HepG2 (cell line): Measurements from ENCODE around the gene CDT1. TPM values are rescaled to one million over a fixed set of nuclear protein-coding genes. Genes with fewer than 3 reads are reported as not detected.

Experiments
- ARNT2 ChIP-seq: sonication (generic); formaldehyde crosslinking; IDR thresholded peaks from 2 replicates; pipeline ENCODE4 v1.8.0; 2022; ENCODE audit warnings: mild to moderate bottlenecking, low read depth, missing genetic modification reagents, moderate library complexity
- ATM ChIP-seq: fragments of 450-650 bp; IDR thresholded peaks from 2 replicates; pipeline ENCODE4 v1.7.1; 2017; ENCODE audit warnings: mild to moderate bottlenecking, borderline replicate concordance
- GABPA ChIP-seq, 2 experiments: IDR thresholded peaks; 2 replicates each; pipeline ENCODE4 v1.6.1; 2011 to 2016; ENCODE audit warnings: low read depth in 2 of 2, low read length in 1 of 2, missing biosample characterization in 1 of 2, missing genetic modification characterization in 1 of 2
- GFI1 ChIP-seq: sonication (generic); formaldehyde crosslinking; IDR thresholded peaks from 2 replicates; pipeline ENCODE4 v1.5.0; 2020; ENCODE audit warnings: missing genetic modification reagents, mild to moderate bottlenecking, borderline replicate concordance
- RBM39 ChIP-seq: fragments of 200-400 bp; formaldehyde crosslinking; IDR thresholded peaks from one replicate; pipeline ENCODE4 v1.6.1; 2018; ENCODE audit warnings: antibody characterized with exemption, mild to moderate bottlenecking, low read depth, low read length; ENCODE audit not compliant: poor library complexity, severe bottlenecking
- SMAD1 ChIP-seq: sonication (generic); formaldehyde crosslinking; IDR thresholded peaks from 2 replicates; pipeline ENCODE4 v1.4.0; 2020; ENCODE audit warnings: missing genetic modification reagents, low read depth, mild to moderate bottlenecking, borderline replicate concordance
- SNAPC4 ChIP-seq: sonication (generic); formaldehyde crosslinking; IDR thresholded peaks from 2 replicates; pipeline ENCODE4 v1.4.0; 2020; ENCODE audit warnings: mild to moderate bottlenecking, missing genetic modification reagents
- TCF7 ChIP-seq: sonication (generic); IDR thresholded peaks from 2 replicates; pipeline ENCODE4 v1.6.1; 2016; ENCODE audit warnings: antibody characterized with exemption, low read depth
- YEATS2 ChIP-seq: sonication (generic); formaldehyde crosslinking; IDR thresholded peaks from 2 replicates; pipeline ENCODE4 v1.4.0; 2020; ENCODE audit warnings: missing genetic modification reagents, borderline replicate concordance
- ZBTB21 ChIP-seq: sonication (generic); formaldehyde crosslinking; IDR thresholded peaks from 2 replicates; pipeline ENCODE4 v1.4.0; 2020; ENCODE audit warnings: missing genetic modification reagents
- ZFAT ChIP-seq: sonication (generic); formaldehyde crosslinking; conservative IDR thresholded peaks from 2 replicates; pipeline ENCODE4 v1.8.1; 2023; ENCODE audit warnings: missing genetic modification reagents, inconsistent platforms
- ZFP37 ChIP-seq: sonication (generic); formaldehyde crosslinking; IDR thresholded peaks from 2 replicates; pipeline ENCODE4 v1.4.0; 2020; ENCODE audit warnings: missing genetic modification reagents, borderline replicate concordance
- ZNF333 ChIP-seq: sonication (generic); formaldehyde crosslinking; IDR thresholded peaks from 2 replicates; pipeline ENCODE4 v1.4.0; 2020; ENCODE audit warnings: mild to moderate bottlenecking, missing genetic modification reagents, borderline replicate concordance
- ZNF512B ChIP-seq: sonication (generic); formaldehyde crosslinking; IDR thresholded peaks from 2 replicates; pipeline ENCODE4 v1.5.1; 2020; ENCODE audit warnings: missing genetic modification reagents, mild to moderate bottlenecking, borderline replicate concordance
- ZNF619 ChIP-seq: sonication (generic); formaldehyde crosslinking; IDR thresholded peaks from 2 replicates; pipeline ENCODE4 v1.4.0; 2020; ENCODE audit warnings: mild to moderate bottlenecking, missing genetic modification reagents
- polyA plus RNA-seq, 8 experiments: library from polyadenylated mRNA; depleted of rRNA in 3 of 8; stranded (reverse) in 7 of 8; unstranded in 1 of 8; fragments of >200 nt; fragmentation: Illumina TruSeq in 4 of 8; extraction: Trizol in 4 of 8; gene quantifications; 2 replicates each; pipeline versions ENCODE4 v1.2.1 to v1.2.3, GENCODE V29; 2011 to 2016; ENCODE audit warnings: low read depth in 4 of 8, missing spikeins in 1 of 8, mixed read lengths in 1 of 8; ENCODE audit not compliant: insufficient read depth in 1 of 8
- total RNA-seq, 5 experiments: library from RNA; depleted of rRNA; stranded (reverse); fragments of >200 nt; fragmentation: Illumina TruSeq; extraction: Trizol; gene quantifications; 2 replicates each; pipeline ENCODE4 v1.2.3, GENCODE V29; 2016; ENCODE audit warnings: low read depth in 1 of 5
- TF ChIP-seq, protein P1 (sequence below): IDR thresholded peaks from 2 replicates; pipeline ENCODE4 v1.6.1; 2016; ENCODE audit warnings: missing biosample characterization, missing genetic modification reagents, low read depth
- TF ChIP-seq, protein P2 (sequence below): sonication (generic); formaldehyde crosslinking; IDR thresholded peaks from 2 replicates; pipeline ENCODE4 v1.4.0; 2020; ENCODE audit warnings: missing genetic modification reagents, borderline replicate concordance

The CDT1 gene
- total and polyA plus RNA-seq, 2 of the 13 experiments (the other 11 are each of a cell fraction or from before 2014, with no cell fraction given), result 23.1 to 23.8 TPM

- TF ChIP-seq SNAPC4 (CRISPR knock-in tag) (no peak), ZNF333 (CRISPR knock-in tag) (no peak), ZFAT (CRISPR knock-in tag) (no peak; the same call in 1 of the 2 replicates), ARNT2 (CRISPR knock-in tag) (no peak), RBM39 (no peak), YEATS2 (CRISPR knock-in tag) (no peak), TCF7 (no peak), ATM (no peak), ZBTB21 (no peak), ZNF512B (no peak), ZNF619 (no peak), SMAD1 (CRISPR knock-in tag) (no peak), ZFP37 (CRISPR knock-in tag) (no peak), GABPA (IDR thresholded peaks at IDR 0.05; ENCODE audit: low read depth, low read length) (no peak), GABPA (CRISPR knock-in tag; IDR thresholded peaks at IDR 0.05; ENCODE audit: low read depth) (no peak), GFI1 (CRISPR knock-in tag) (no peak)
- TF ChIP-seq, protein P1, sequence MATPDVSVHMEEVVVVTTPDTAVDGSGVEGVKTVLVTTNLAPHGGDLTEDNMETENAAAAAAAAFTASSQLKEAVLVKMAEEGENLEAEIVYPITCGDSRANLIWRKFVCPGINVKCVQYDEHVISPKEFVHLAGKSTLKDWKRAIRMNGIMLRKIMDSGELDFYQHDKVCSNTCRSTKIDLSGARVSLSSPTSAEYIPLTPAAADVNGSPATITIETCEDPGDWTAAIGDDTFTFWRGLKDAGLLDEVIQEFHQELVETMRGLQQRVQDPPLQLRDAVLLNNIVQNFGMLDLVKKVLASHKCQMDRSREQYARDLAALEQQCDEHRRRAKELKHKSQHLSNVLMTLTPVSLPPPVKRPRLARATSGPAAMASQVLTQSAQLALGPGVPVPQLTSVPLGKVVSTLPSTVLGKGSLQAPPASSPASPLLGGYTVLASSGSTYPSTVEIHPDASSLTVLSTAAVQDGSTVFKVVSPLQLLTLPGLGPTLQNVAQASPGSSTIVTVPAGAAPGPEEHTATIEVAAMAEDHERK (CRISPR knock-in tag), result no peak
- TF ChIP-seq, protein P2, sequence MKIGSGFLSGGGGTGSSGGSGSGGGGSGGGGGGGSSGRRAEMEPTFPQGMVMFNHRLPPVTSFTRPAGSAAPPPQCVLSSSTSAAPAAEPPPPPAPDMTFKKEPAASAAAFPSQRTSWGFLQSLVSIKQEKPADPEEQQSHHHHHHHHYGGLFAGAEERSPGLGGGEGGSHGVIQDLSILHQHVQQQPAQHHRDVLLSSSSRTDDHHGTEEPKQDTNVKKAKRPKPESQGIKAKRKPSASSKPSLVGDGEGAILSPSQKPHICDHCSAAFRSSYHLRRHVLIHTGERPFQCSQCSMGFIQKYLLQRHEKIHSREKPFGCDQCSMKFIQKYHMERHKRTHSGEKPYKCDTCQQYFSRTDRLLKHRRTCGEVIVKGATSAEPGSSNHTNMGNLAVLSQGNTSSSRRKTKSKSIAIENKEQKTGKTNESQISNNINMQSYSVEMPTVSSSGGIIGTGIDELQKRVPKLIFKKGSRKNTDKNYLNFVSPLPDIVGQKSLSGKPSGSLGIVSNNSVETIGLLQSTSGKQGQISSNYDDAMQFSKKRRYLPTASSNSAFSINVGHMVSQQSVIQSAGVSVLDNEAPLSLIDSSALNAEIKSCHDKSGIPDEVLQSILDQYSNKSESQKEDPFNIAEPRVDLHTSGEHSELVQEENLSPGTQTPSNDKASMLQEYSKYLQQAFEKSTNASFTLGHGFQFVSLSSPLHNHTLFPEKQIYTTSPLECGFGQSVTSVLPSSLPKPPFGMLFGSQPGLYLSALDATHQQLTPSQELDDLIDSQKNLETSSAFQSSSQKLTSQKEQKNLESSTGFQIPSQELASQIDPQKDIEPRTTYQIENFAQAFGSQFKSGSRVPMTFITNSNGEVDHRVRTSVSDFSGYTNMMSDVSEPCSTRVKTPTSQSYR, result no peak
These were observed 18.8 kb upstream of the CDT1 start (continued) for GRCh38 chr16:88784856-88785105.
